GM12878 (cell line): Measurements from ENCODE around the gene TPH2. TPM values are rescaled to one million over a fixed set of nuclear protein-coding genes. Genes with fewer than 3 reads are reported as not detected.

Experiments used
- ATAC-seq: fragments of 200-7000 bp; cut with Tn5 transposase; 3 replicates; pipeline ENCODE4 v1.9.1; 2020; ENCODE audit warnings: mild to moderate bottlenecking, moderate library complexity
- BruUV-seq: library from RNA; stranded (reverse); fragments of 400-500 nt; replicated peaks from 2 replicates; lab custom pipeline; 2021; lab: Mats Ljungman, UMichigan
- CTCF ChIA-PET: fragments of 300-600 bp; sonication (Branson Sonifier 250); formaldehyde crosslinking; extraction: SDS; loops from one replicate; lab custom pipeline; 2021; ENCODE audit warnings: inconsistent platforms; lab: Yijun Ruan, JAX
- POLR2A ChIA-PET: fragments of 350-600 bp; formaldehyde crosslinking; extraction: SDS; loops from one replicate; lab custom pipeline; 2021; ENCODE audit warnings: inconsistent platforms; lab: Charles Lee
- RAD21 ChIA-PET: fragments of 300-600 bp; sonication (Branson Sonifier 250); formaldehyde crosslinking; loops from one replicate; lab custom pipeline; 2023; ENCODE audit warnings: antibody characterized with exemption; ENCODE audit not compliant: unreplicated experiment; lab: Charles Lee
- SMC1A ChIA-PET: fragments of 300-600 bp; sonication (Branson Sonifier 250); formaldehyde crosslinking; loops from one replicate; lab custom pipeline; 2023; ENCODE audit not compliant: unreplicated experiment, uncharacterized antibody; lab: Charles Lee
- DNase-seq: peaks from one replicate; pipeline ENCODE4 v3.0.0-alpha.2; 2011; ENCODE audit warnings: low read depth, low spot score
- FAIRE-seq: peaks from 3 replicates; lab custom pipeline; 2011; peaks lifted over from hg19 to GRCh38; lab: Jason Lieb, UNC
- H2AFZ ChIP-seq: 2 replicates; pipeline ENCODE4 v1.6.0; 2011; ENCODE audit warnings: low read depth, low read length, control low read depth; ENCODE audit not compliant: control insufficient read depth
- H3K27ac ChIP-seq: 2 replicates; pipeline ENCODE4 v1.5.1; 2011; ENCODE audit warnings: control low read depth; ENCODE audit not compliant: control insufficient read depth, insufficient read depth
- H3K27me3 ChIP-seq, 2 experiments: replicated peaks in 1 of 2; 2 replicates each; pipeline versions ENCODE4 v1.6.0 to v1.6.1; 2011; ENCODE audit warnings: low read length in 1 of 2; ENCODE audit not compliant: control insufficient read depth in 2 of 2, insufficient read depth in 2 of 2
- H3K36me3 ChIP-seq, 2 experiments: 2 replicates each; pipeline ENCODE4 v1.5.1; 2011; ENCODE audit warnings: low read length in 1 of 2; ENCODE audit not compliant: control insufficient read depth in 2 of 2, insufficient read depth in 2 of 2
- H3K4me1 ChIP-seq: 2 replicates; pipeline ENCODE4 v1.6.1; 2011; ENCODE audit warnings: mild to moderate bottlenecking, low read length, moderate library complexity, mixed read lengths; ENCODE audit not compliant: control insufficient read depth, insufficient read depth
- H3K4me2 ChIP-seq: 2 replicates; pipeline ENCODE4 v1.6.0; 2011; ENCODE audit warnings: control low read depth; ENCODE audit not compliant: control insufficient read depth, insufficient read depth
- H3K4me3 ChIP-seq: fragments of 200-600 bp; sonication (generic); 2 replicates; pipeline ENCODE4 v1.5.1; 2016
- H3K79me2 ChIP-seq: 2 replicates; pipeline ENCODE4 v1.6.0; 2011; ENCODE audit warnings: low read length; ENCODE audit not compliant: control insufficient read depth, insufficient read depth
- H3K9ac ChIP-seq: 2 replicates; pipeline ENCODE4 v1.8.0; 2011; ENCODE audit warnings: low read length, control low read depth, mixed read lengths; ENCODE audit not compliant: control insufficient read depth, insufficient read depth
- H3K9me3 ChIP-seq: replicated peaks from 3 replicates; pipeline ENCODE4 v1.5.1; 2011; ENCODE audit warnings: mild to moderate bottlenecking, low read length; ENCODE audit not compliant: control insufficient read depth, insufficient read depth
- H4K20me1 ChIP-seq: 2 replicates; pipeline ENCODE4 v1.6.0; 2011; ENCODE audit not compliant: control insufficient read depth, insufficient read depth
- BACH1 ChIP-seq: fragments of 450-650 bp; IDR thresholded peaks from 2 replicates; pipeline ENCODE4 v1.6.1; 2017; ENCODE audit warnings: mild to moderate bottlenecking, borderline replicate concordance
- BMI1 ChIP-seq: fragments of 450-650 bp; IDR thresholded peaks from 2 replicates; pipeline ENCODE4 v1.6.1; 2016; ENCODE audit warnings: mild to moderate bottlenecking, moderate library complexity, borderline replicate concordance
- CBX5 ChIP-seq: sonication (generic); IDR thresholded peaks from 2 replicates; pipeline ENCODE4 v1.6.1; 2016; ENCODE audit warnings: low read depth, moderate library complexity, mild to moderate bottlenecking, inconsistent platforms
- EGR1 ChIP-seq, 2 experiments: IDR thresholded peaks; 1 replicate in 1 of 2; 2 replicates in 1 of 2; pipeline ENCODE4 v1.6.1; 2011 to 2012; ENCODE audit warnings: low read depth in 2 of 2, low read length in 2 of 2, borderline replicate concordance in 1 of 2, mild to moderate bottlenecking in 1 of 2, moderate library complexity in 1 of 2
- EZH2 ChIP-seq: IDR thresholded peaks from 2 replicates; pipeline ENCODE4 v1.6.1; 2012; ENCODE audit warnings: low read depth, mild to moderate bottlenecking, control low read depth, inconsistent platforms, low read length, borderline replicate concordance; ENCODE audit not compliant: control insufficient read depth
- HCFC1 ChIP-seq: fragments of 150-350 bp; IDR thresholded peaks from 2 replicates; pipeline ENCODE4 v1.6.1; 2014; ENCODE audit warnings: low read length
- KDM1A ChIP-seq: fragments of 200-600 bp; sonication (generic); IDR thresholded peaks from 2 replicates; pipeline ENCODE4 v1.6.1; 2016; ENCODE audit warnings: borderline replicate concordance
- RAD21 ChIP-seq: IDR thresholded peaks from 2 replicates; pipeline ENCODE4 v1.6.1; 2011; ENCODE audit warnings: mild to moderate bottlenecking, low read depth, low read length, moderate library complexity; ENCODE audit not compliant: insufficient read depth
- RBBP5 ChIP-seq: fragments of 200-600 bp; sonication (generic); conservative IDR thresholded peaks from 2 replicates; pipeline ENCODE4 v1.6.1; 2016
- REST ChIP-seq: IDR thresholded peaks from 2 replicates; pipeline ENCODE4 v1.6.1; 2012; ENCODE audit warnings: mild to moderate bottlenecking, low read depth, low read length
- RUNX3 ChIP-seq: IDR thresholded peaks from 2 replicates; pipeline ENCODE4 v1.6.1; 2012; ENCODE audit warnings: low read length, inconsistent platforms
- USF1 ChIP-seq: IDR thresholded peaks from 2 replicates; pipeline ENCODE4 v1.6.1; 2011; ENCODE audit warnings: borderline replicate concordance, low read depth, mild to moderate bottlenecking, moderate library complexity, mixed read lengths, low read length; ENCODE audit not compliant: insufficient read depth; ENCODE audit errors: extremely low read length
- WRNIP1 ChIP-seq: IDR thresholded peaks from 2 replicates; pipeline ENCODE4 v1.6.1; 2011; ENCODE audit warnings: low read depth, low read length, improper control_type of control experiment, borderline replicate concordance
- ZBTB4 ChIP-seq: fragments of 450-650 bp; formaldehyde crosslinking; IDR thresholded peaks from 2 replicates; pipeline ENCODE4 v1.4.0; 2022; ENCODE audit warnings: mild to moderate bottlenecking, moderate library complexity
- WGBS: methylation state at CpG from one replicate; pipeline ENCODE4 v1.1.6; 2016; ENCODE audit warnings: low lambda C conversion rate; ENCODE audit not compliant: insufficient replicate concordance, insufficient coverage; ENCODE audit errors: missing lambda C conversion rate; 5-methylcytosine and 5-hydroxymethylcytosine counted together
- in situ Hi-C: fragments of 300-500 bp; cut with MboI; formaldehyde crosslinking; loops from 9 replicates; pipeline ENCODE4 v1.14.3; 2018; ENCODE audit warnings: mixed read lengths
- intact Hi-C: fragments of 100-400 bp; cut with micrococcal nuclease; formaldehyde crosslinking; loops from one replicate; pipeline ENCODE4 v1.14.2; 2022; ENCODE audit not compliant: unreplicated experiment
- polyA plus RNA-seq, 11 experiments: library from polyadenylated mRNA; depleted of rRNA in 4 of 11; unstranded in 6 of 11; stranded (reverse) in 5 of 11; fragments of >200 nt; fragmentation: Nextera tagmentation in 4 of 11; fragmentation: Illumina TruSeq in 1 of 11; extraction: Ambion mirVana in 4 of 11; extraction: Trizol in 1 of 11; gene quantifications; 1 replicate in 1 of 11; 2 replicates in 10 of 11; pipeline versions ENCODE4 v1.2.1 to v1.2.3, GENCODE V29; 2011 to 2016; ENCODE audit warnings: inconsistent platforms in 2 of 11, missing spikeins in 2 of 11, low read depth in 1 of 11
- total RNA-seq, 4 experiments: library from RNA; depleted of rRNA in 3 of 4; stranded (reverse); fragments of >200 nt in 3 of 4; fragmentation: Illumina TruSeq in 1 of 4; extraction: Trizol in 1 of 4; gene quantifications; 2 replicates each; pipeline versions ENCODE4 v1.2.1 to v1.2.3, GENCODE V29; 2013 to 2021
- TF ChIP-seq, protein P1 (sequence below): fragments of 450-650 bp; IDR thresholded peaks from 2 replicates; pipeline ENCODE4 v1.6.1; 2018; ENCODE audit warnings: borderline replicate concordance, mild to moderate bottlenecking; ENCODE audit not compliant: partially characterized antibody

TPH2 gene
- total and polyA plus RNA-seq, 10 of the 15 experiments (the other 5 are each of a cell fraction or from before 2014, with no cell fraction given): not detected

- Histone ChIP-seq H3K36me3 (no peaks in the 10 kb centered on the region), H4K20me1 (no peaks in the 10 kb centered on the region), H3K27ac (no peak overlapping the region), H3K4me1 (no peaks in the 10 kb centered on the region), H3K4me3 (no peak overlapping the region), H3K9me3 (no peaks in the 10 kb centered on the region), H2AFZ (no peak overlapping the region), H3K9ac (no peak overlapping the region), H3K27me3 (no peaks in the 10 kb centered on the region), H3K4me2 (no peak overlapping the region), H3K79me2 (no peaks in the 10 kb centered on the region)
- FAIRE-seq: no peak
- 54% methylated on average over 5 of the region's 5 CpGs for WGBS
- ATAC-seq: no peak
- ChIA-PET SMC1A (no interaction called here), RAD21 (no interaction called here), CTCF (no interaction called here), POLR2A (no interaction called here)
- in situ Hi-C loops (no loop called here), intact Hi-C loops (no loop called here)
- no TSS peak for BruUV-seq
- DNase-seq: no peak
- TF ChIP-seq RUNX3 (no peak), EGR1 (IDR thresholded peaks at IDR 0.05; ENCODE audit: borderline replicate concordance in 1 of 2, low read depth in 2 of 2, low read length in 2 of 2) (no peak), KDM1A (no peak), CBX5 (no peak), BACH1 (no peak), HCFC1 (no peak), RBBP5 (no peak), USF1 (no peak), REST (no peak), EZH2 (no peak), WRNIP1 (no peak), BMI1 (no peak), RAD21 (no peak), ZBTB4 (no peak)
- TF ChIP-seq, protein P1, sequence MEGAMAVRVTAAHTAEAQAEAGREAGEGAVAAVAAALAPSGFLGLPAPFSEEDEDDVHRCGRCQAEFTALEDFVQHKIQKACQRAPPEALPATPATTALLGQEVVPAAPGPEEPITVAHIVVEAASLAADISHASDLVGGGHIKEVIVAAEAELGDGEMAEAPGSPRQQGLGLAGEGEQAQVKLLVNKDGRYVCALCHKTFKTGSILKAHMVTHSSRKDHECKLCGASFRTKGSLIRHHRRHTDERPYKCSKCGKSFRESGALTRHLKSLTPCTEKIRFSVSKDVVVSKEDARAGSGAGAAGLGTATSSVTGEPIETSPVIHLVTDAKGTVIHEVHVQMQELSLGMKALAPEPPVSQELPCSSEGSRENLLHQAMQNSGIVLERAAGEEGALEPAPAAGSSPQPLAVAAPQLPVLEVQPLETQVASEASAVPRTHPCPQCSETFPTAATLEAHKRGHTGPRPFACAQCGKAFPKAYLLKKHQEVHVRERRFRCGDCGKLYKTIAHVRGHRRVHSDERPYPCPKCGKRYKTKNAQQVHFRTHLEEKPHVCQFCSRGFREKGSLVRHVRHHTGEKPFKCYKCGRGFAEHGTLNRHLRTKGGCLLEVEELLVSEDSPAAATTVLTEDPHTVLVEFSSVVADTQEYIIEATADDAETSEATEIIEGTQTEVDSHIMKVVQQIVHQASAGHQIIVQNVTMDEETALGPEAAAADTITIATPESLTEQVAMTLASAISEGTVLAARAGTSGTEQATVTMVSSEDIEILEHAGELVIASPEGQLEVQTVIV: no peak
Measured at GRCh38 chr12:72035625-72036024, 97.0 kb downstream of the TPH2 start.
